Bronchial epithelial cell (primary cell): ENCODE measurements around the gene AGAP1. TPM values are rescaled to one million over a fixed set of nuclear protein-coding genes. Genes with fewer than 3 reads are reported as not detected.

Source experiments
- DNase-seq: peaks from one replicate; pipeline ENCODE4 v3.0.0-alpha.2; 2010; ENCODE audit warnings: low read depth
- FAIRE-seq: peaks from 2 replicates; lab custom pipeline; 2011; peaks lifted over from hg19 to GRCh38; lab: Jason Lieb, UNC
- H3K27me3 ChIP-seq: 2 replicates; pipeline ENCODE4 v1.5.1; 2011; ENCODE audit warnings: low read length; ENCODE audit not compliant: control insufficient read depth, insufficient read depth
- H3K36me3 ChIP-seq: 2 replicates; pipeline ENCODE4 v1.5.1; 2011; ENCODE audit warnings: low read length; ENCODE audit not compliant: control insufficient read depth, insufficient read depth
- H3K4me3 ChIP-seq: 2 replicates; pipeline ENCODE4 v1.5.1; 2011; ENCODE audit warnings: mild to moderate bottlenecking, low read depth, low read length, control low read depth
- CTCF ChIP-seq: IDR thresholded peaks from 2 replicates; pipeline ENCODE4 v1.5.1; 2011; ENCODE audit warnings: mild to moderate bottlenecking, moderate library complexity, low read length, control low read depth, inconsistent platforms; ENCODE audit not compliant: insufficient read depth, severe bottlenecking
- total RNA-seq: library from RNA; depleted of rRNA; stranded (reverse); fragments of >200 nt; gene quantifications from 2 replicates; pipeline ENCODE4 v1.2.1, GENCODE V29; 2014

Gene AGAP1
- total RNA-seq, 1 donor from 2014 or later = 22.4 TPM

- Histone ChIP-seq H3K27me3 (no peaks in the 10 kb centered on the region), H3K4me3 (no peak overlapping the region), H3K36me3 (peaks cover 5% of the 10 kb centered on the region)
- TF ChIP-seq CTCF = no peak
- FAIRE-seq = no peak
- no peak for DNase-seq
Measured at GRCh38 chr2:236120829-236121228, 627.0 kb downstream of the AGAP1 start.

- FAIRE-seq (no peak), DNase-seq (peak; percentile 19)
- Histone ChIP-seq H3K27me3 (no peaks in the 10 kb centered on the region), H3K36me3 (peaks cover 5% of the 10 kb centered on the region), H3K4me3 (no peak overlapping the region)
- TF ChIP-seq CTCF = no peak
Measured at GRCh38 chr2:236121546-236121945, 627.7 kb downstream of the AGAP1 start.

GRCh38 chr2:236122236-236122635 lies 628.4 kb downstream of the AGAP1 start:
- FAIRE-seq = no peak
- Histone ChIP-seq H3K36me3 (peaks cover 5% of the 10 kb centered on the region), H3K4me3 (no peak overlapping the region), H3K27me3 (no peaks in the 10 kb centered on the region)
- no peak for DNase-seq
- TF ChIP-seq CTCF = no peak

GRCh38 chr2:236123716-236124115 lies 629.9 kb downstream of the AGAP1 start:
- Histone ChIP-seq H3K4me3 (no peak overlapping the region), H3K27me3 (no peaks in the 10 kb centered on the region), H3K36me3 (peaks cover 5% of the 10 kb centered on the region)
- FAIRE-seq (no peak), DNase-seq (no peak)
- TF ChIP-seq CTCF = no peak

GRCh38 chr2:236124182-236124893 lies 630.5 kb downstream of the AGAP1 start:
- H3K36me3 ChIP-seq = peaks cover 5% of the 10 kb centered on the region
- H3K4me3 ChIP-seq = no peak overlapping the region
- no peak for DNase-seq
- H3K27me3 ChIP-seq = no peaks in the 10 kb centered on the region
- TF ChIP-seq CTCF = no peak
- FAIRE-seq = no peak

- no peak for TF ChIP-seq CTCF
- no peak for DNase-seq
- H3K27me3 ChIP-seq = no peaks in the 10 kb centered on the region
- H3K4me3 ChIP-seq = no peak overlapping the region
- no peak for FAIRE-seq
- peaks cover 3% of the 10 kb centered on the region for H3K36me3 ChIP-seq
Measured at GRCh38 chr2:236125541-236125940, 631.7 kb downstream of the AGAP1 start.
